NCI-H2171 (cell line): ENCODE results near the gene CRNN.

Experiments used
- DNase-seq: peaks from one replicate; lab custom pipeline; 2025; lab: John Stamatoyannopoulos, UW

Gene CRNN

GRCh38 chr1:152413909-152414308, at the start of gene CRNN:
TSS of gene CRNN (minus strand) at chr1:152414263. CDS start at chr1:152412233, 2,030 bp downstream.
- no peak for DNase-seq

- DNase-seq = no peak
These were observed 48.6 kb upstream of the CRNN start for GRCh38 chr1:152462636-152463035.

GRCh38 chr1:152461544-152461943, 47.5 kb upstream of the CRNN start:
- DNase-seq = peak; percentile 46

GRCh38 chr1:152460529-152460899, 46.5 kb upstream of the CRNN start:
- DNase-seq = no peak

- peak; percentile 44 for DNase-seq
These were observed 45.8 kb upstream of the CRNN start for GRCh38 chr1:152459596-152460528.

- peak; percentile 44 for DNase-seq
These were observed 44.5 kb upstream of the CRNN start for GRCh38 chr1:152458384-152459185.

- DNase-seq = no peak
These were observed 43.5 kb upstream of the CRNN start for GRCh38 chr1:152457561-152457960.

GRCh38 chr1:152457071-152457470, 43.0 kb upstream of the CRNN start:
- DNase-seq = no peak

- DNase-seq = no peak
These were observed 37.2 kb upstream of the CRNN start for GRCh38 chr1:152451254-152451653.

- DNase-seq = no peak
These were observed 35.6 kb upstream of the CRNN start for GRCh38 chr1:152449661-152450060.

GRCh38 chr1:152448496-152448895, 34.4 kb upstream of the CRNN start:
- no peak for DNase-seq

GRCh38 chr1:152448095-152448494, 34.0 kb upstream of the CRNN start:
- DNase-seq = no peak

- DNase-seq = no peak
These were observed 33.4 kb upstream of the CRNN start for GRCh38 chr1:152447484-152447883.

- DNase-seq = no peak
These were observed 30.0 kb upstream of the CRNN start for GRCh38 chr1:152444045-152444444.

- no peak for DNase-seq
These were observed 28.7 kb upstream of the CRNN start for GRCh38 chr1:152442765-152443164.

GRCh38 chr1:152442301-152442700, 28.2 kb upstream of the CRNN start:
- DNase-seq = no peak

GRCh38 chr1:152441756-152442155, 27.7 kb upstream of the CRNN start:
- no peak for DNase-seq

- peak; percentile 68 for DNase-seq
These were observed 26.8 kb upstream of the CRNN start for GRCh38 chr1:152440635-152441471.

- no peak for DNase-seq
These were observed 22.8 kb upstream of the CRNN start for GRCh38 chr1:152436593-152437496.

- DNase-seq = no peak
These were observed 13.4 kb upstream of the CRNN start for GRCh38 chr1:152427458-152427857.

GRCh38 chr1:152426731-152427130, 12.7 kb upstream of the CRNN start:
- no peak for DNase-seq
